HAP-1 (cell line): ENCODE data around the gene LRRC8D.
A peak's percentile ranks its signal among the peaks of the same experiment; 100 is the strongest.
"Not testable (repeated sequence)": the region's sequence is repeated elsewhere in the genome, so short reads cannot be mapped to it uniquely, and the experiment has no call there.

Source experiments
- DNase-seq, 2 experiments: peaks; one replicate each; pipeline ENCODE4 v3.0.0-alpha.2; 2016 to 2020; ENCODE audit warnings: low spot score in 2 of 2
- H3K27me3 ChIP-seq: fragments of 250-450 bp; sonication (Bioruptor Pico); 2 replicates; pipeline ENCODE4 v1.5.1; 2020; ENCODE audit warnings: low read depth, mild to moderate bottlenecking, moderate library complexity
- H3K36me3 ChIP-seq: fragments of 250-450 bp; sonication (Bioruptor Pico); replicated peaks from 2 replicates; pipeline ENCODE4 v1.5.1; 2020; ENCODE audit warnings: mild to moderate bottlenecking
- H3K4me1 ChIP-seq: fragments of 250-450 bp; sonication (Bioruptor Pico); 2 replicates; pipeline ENCODE4 v1.5.1; 2020; ENCODE audit warnings: mild to moderate bottlenecking
- H3K4me3 ChIP-seq: fragments of 250-450 bp; sonication (Bioruptor Pico); 2 replicates; pipeline ENCODE4 v1.5.1; 2020; ENCODE audit warnings: mild to moderate bottlenecking, moderate library complexity
- H3K9me3 ChIP-seq: fragments of 250-450 bp; sonication (Bioruptor Pico); 2 replicates; pipeline ENCODE4 v1.5.1; 2020; ENCODE audit warnings: mild to moderate bottlenecking, moderate library complexity
- in situ Hi-C: fragments of 300-500 bp; cut with MboI; formaldehyde crosslinking; loops from 3 replicates; pipeline ENCODE4 v1.14.3; 2020; ENCODE audit warnings: low sequenced_read_pairs, inconsistent platforms, mixed read lengths

Gene LRRC8D

GRCh38 chr1:89918794-89919155 is 97.9 kb downstream of the LRRC8D start:
- peaks cover 36% of the 10 kb centered on the region for H3K4me1 ChIP-seq
- DNase-seq = peak; percentile 54 to 67
- peaks cover 2% of the 10 kb centered on the region; the same call in 1 of the 2 replicates for H3K9me3 ChIP-seq
- no peaks in the 10 kb centered on the region for H3K27me3 ChIP-seq
- no peak overlapping the region for H3K4me3 ChIP-seq
- H3K36me3 ChIP-seq = peaks cover 5% of the 10 kb centered on the region
- in situ Hi-C loops = no loop called here

GRCh38 chr1:89919174-89919573 is 98.3 kb downstream of the LRRC8D start:
- Histone ChIP-seq H3K27me3 (no peaks in the 10 kb centered on the region), H3K4me1 (peaks cover 36% of the 10 kb centered on the region), H3K9me3 (peaks cover 6% of the 10 kb centered on the region), H3K4me3 (no peak overlapping the region), H3K36me3 (peaks cover 9% of the 10 kb centered on the region)
- in situ Hi-C loops = no loop called here
- no peak for DNase-seq

- H3K4me1 ChIP-seq = peaks cover 34% of the 10 kb centered on the region
- in situ Hi-C loops = no loop called here
- DNase-seq = peak in 1 of 2 experiments; percentile 96
- H3K36me3 ChIP-seq = peaks cover 11% of the 10 kb centered on the region
- no peak overlapping the region for H3K4me3 ChIP-seq
- no peaks in the 10 kb centered on the region for H3K27me3 ChIP-seq
- H3K9me3 ChIP-seq = peaks cover 8% of the 10 kb centered on the region
Observed at GRCh38 chr1:89922911-89923310, 102.1 kb downstream of the LRRC8D start.

GRCh38 chr1:89923517-89923916 is 102.7 kb downstream of the LRRC8D start:
- Histone ChIP-seq H3K4me3 (no peak overlapping the region), H3K36me3 (peaks cover 11% of the 10 kb centered on the region), H3K27me3 (no peaks in the 10 kb centered on the region), H3K9me3 (peaks cover 8% of the 10 kb centered on the region), H3K4me1 (peaks cover 30% of the 10 kb centered on the region)
- no peak for DNase-seq
- in situ Hi-C loops = no loop called here

GRCh38 chr1:89924075-89924474 is 103.2 kb downstream of the LRRC8D start:
- H3K27me3 ChIP-seq, DNase-seq, H3K9me3 ChIP-seq, H3K4me3 ChIP-seq, in situ Hi-C loops: not testable (repeated sequence)
- Histone ChIP-seq H3K4me1 (peaks cover 30% of the 10 kb centered on the region), H3K36me3 (peaks cover 14% of the 10 kb centered on the region)

- H3K27me3 ChIP-seq = no peaks in the 10 kb centered on the region
- in situ Hi-C loops = no loop called here
- peaks cover 14% of the 10 kb centered on the region for H3K36me3 ChIP-seq
- DNase-seq = no peak
- no peak overlapping the region for H3K4me3 ChIP-seq
- H3K9me3 ChIP-seq = peaks cover 8% of the 10 kb centered on the region
- peaks cover 32% of the 10 kb centered on the region for H3K4me1 ChIP-seq
Observed at GRCh38 chr1:89927049-89927448, 106.2 kb downstream of the LRRC8D start.

GRCh38 chr1:89927478-89927877 is 106.6 kb downstream of the LRRC8D start:
- peaks cover 17% of the 10 kb centered on the region for H3K36me3 ChIP-seq
- no peak for DNase-seq
- no peak overlapping the region for H3K4me3 ChIP-seq
- in situ Hi-C loops = no loop called here
- peaks cover 8% of the 10 kb centered on the region for H3K9me3 ChIP-seq
- peaks cover 27% of the 10 kb centered on the region for H3K4me1 ChIP-seq
- H3K27me3 ChIP-seq = no peaks in the 10 kb centered on the region

GRCh38 chr1:89928506-89928905 is 107.7 kb downstream of the LRRC8D start:
- Histone ChIP-seq H3K36me3 (peaks cover 25% of the 10 kb centered on the region), H3K27me3 (no peaks in the 10 kb centered on the region), H3K4me3 (no peak overlapping the region), H3K9me3 (peaks cover 8% of the 10 kb centered on the region), H3K4me1 (peaks cover 20% of the 10 kb centered on the region)
- DNase-seq = no peak
- in situ Hi-C loops = no loop called here

GRCh38 chr1:89929467-89930063 is 108.7 kb downstream of the LRRC8D start:
- in situ Hi-C loops = no loop called here
- Histone ChIP-seq H3K4me1 (peaks cover 21% of the 10 kb centered on the region), H3K4me3 (no peak overlapping the region), H3K36me3 (peaks cover 23% of the 10 kb centered on the region), H3K9me3 (no peaks in the 10 kb centered on the region), H3K27me3 (no peaks in the 10 kb centered on the region)
- peak; percentile 80 to 98 for DNase-seq

- H3K9me3 ChIP-seq = no peaks in the 10 kb centered on the region
- H3K4me3 ChIP-seq = no peak overlapping the region
- DNase-seq = no peak
- H3K4me1 ChIP-seq = peaks cover 32% of the 10 kb centered on the region
- in situ Hi-C loops = no loop called here
- H3K36me3 ChIP-seq = peaks cover 29% of the 10 kb centered on the region
- H3K27me3 ChIP-seq = no peaks in the 10 kb centered on the region
Observed at GRCh38 chr1:89930579-89930978, 109.7 kb downstream of the LRRC8D start.

GRCh38 chr1:89931964-89932363 is 111.1 kb downstream of the LRRC8D start:
- H3K27me3 ChIP-seq = no peaks in the 10 kb centered on the region
- H3K9me3 ChIP-seq = no peaks in the 10 kb centered on the region
- H3K4me3 ChIP-seq = no peak overlapping the region
- peaks cover 29% of the 10 kb centered on the region for H3K36me3 ChIP-seq
- peaks cover 32% of the 10 kb centered on the region for H3K4me1 ChIP-seq
- no peak for DNase-seq
- in situ Hi-C loops = no loop called here

- no peaks in the 10 kb centered on the region for H3K9me3 ChIP-seq
- no peak for DNase-seq
- H3K4me1 ChIP-seq = peaks cover 34% of the 10 kb centered on the region
- H3K27me3 ChIP-seq = no peaks in the 10 kb centered on the region
- in situ Hi-C loops = no loop called here
- H3K36me3 ChIP-seq = peaks cover 29% of the 10 kb centered on the region
- no peak overlapping the region for H3K4me3 ChIP-seq
Observed at GRCh38 chr1:89932598-89933364, 111.9 kb downstream of the LRRC8D start.

- H3K36me3 ChIP-seq = peaks cover 25% of the 10 kb centered on the region
- no peak for DNase-seq
- H3K9me3 ChIP-seq = no peaks in the 10 kb centered on the region
- H3K4me3 ChIP-seq = no peak overlapping the region
- H3K4me1 ChIP-seq = peaks cover 38% of the 10 kb centered on the region
- in situ Hi-C loops = no loop called here
- H3K27me3 ChIP-seq = no peaks in the 10 kb centered on the region
Observed at GRCh38 chr1:89934461-89934860, 113.6 kb downstream of the LRRC8D start.

- Histone ChIP-seq H3K4me3 (no peak overlapping the region), H3K4me1 (peaks cover 40% of the 10 kb centered on the region), H3K9me3 (no peaks in the 10 kb centered on the region), H3K27me3 (no peaks in the 10 kb centered on the region), H3K36me3 (peaks cover 25% of the 10 kb centered on the region)
- peak in 1 of 2 experiments; percentile 53 for DNase-seq
- in situ Hi-C loops = no loop called here
Observed at GRCh38 chr1:89935235-89935634, 114.4 kb downstream of the LRRC8D start.
